Measurements from ENCODE around the gene NSMCE4A. TPM values are rescaled to one million over a fixed set of nuclear protein-coding genes. Genes with fewer than 3 reads are reported as not detected.
"Not testable (repeated sequence)": the region's sequence is repeated elsewhere in the genome, so short reads cannot be mapped to it uniquely, and the experiment has no call there.

NSMCE4A gene
- polyA plus RNA-seq, 3 donors: 78.4 to 82.1 (median 79.4) TPM

GRCh38 chr10:121990015-121990677, 15.1 kb upstream of the NSMCE4A start:
- DNase-seq (ENCODE audit: low read depth in 3 of 3, low spot score in 2 of 3): no peak

- no peak for DNase-seq (ENCODE audit: low read depth in 3 of 3, low spot score in 2 of 3)
Observed at GRCh38 chr10:121988361-121989324, 13.6 kb upstream of the NSMCE4A start, which contains the start of gene TACC2. TSS of gene TACC2 (plus strand) at chr10:121989163. CDS start at chr10:122021982, 32,819 bp downstream.

- DNase-seq (ENCODE audit: low read depth in 3 of 3, low spot score in 2 of 3): no peak
Observed at GRCh38 chr10:121984463-121984862, 9.4 kb upstream of the NSMCE4A start.

- DNase-seq (ENCODE audit: low read depth in 3 of 3, low spot score in 2 of 3): no peak
Observed at GRCh38 chr10:121983852-121984251, 8.8 kb upstream of the NSMCE4A start.

GRCh38 chr10:121981346-121981745, 6.3 kb upstream of the NSMCE4A start:
- DNase-seq (ENCODE audit: low read depth in 3 of 3, low spot score in 2 of 3): no peak

- DNase-seq (ENCODE audit: low read depth in 3 of 3, low spot score in 2 of 3): no peak
Observed at GRCh38 chr10:121978511-121978910, 3.5 kb upstream of the NSMCE4A start.

- DNase-seq (ENCODE audit: low read depth in 3 of 3, low spot score in 2 of 3): no peak
Observed at GRCh38 chr10:121976607-121977006, 1.6 kb upstream of the NSMCE4A start.

- DNase-seq (ENCODE audit: low read depth in 3 of 3, low spot score in 2 of 3): no peak
Observed at GRCh38 chr10:121975295-121976086, 474 bp upstream of the NSMCE4A start.

- no peak for DNase-seq (ENCODE audit: low read depth in 3 of 3, low spot score in 2 of 3)
Observed at GRCh38 chr10:121974019-121974534, 940 bp downstream of the NSMCE4A start.

- DNase-seq (ENCODE audit: low read depth in 3 of 3, low spot score in 2 of 3): not testable (repeated sequence)
Observed at GRCh38 chr10:121969086-121969485, 5.9 kb downstream of the NSMCE4A start.

- no peak for DNase-seq (ENCODE audit: low read depth in 3 of 3, low spot score in 2 of 3)
Observed at GRCh38 chr10:121965996-121966395, 9.0 kb downstream of the NSMCE4A start.

GRCh38 chr10:121961456-121961855, 13.6 kb downstream of the NSMCE4A start:
- DNase-seq (ENCODE audit: low read depth in 3 of 3, low spot score in 2 of 3): no peak

GRCh38 chr10:121959671-121960070, 15.3 kb downstream of the NSMCE4A start:
- DNase-seq (ENCODE audit: low read depth in 3 of 3, low spot score in 2 of 3): no peak

GRCh38 chr10:121956111-121957061, 18.6 kb downstream of the NSMCE4A start:
- DNase-seq (ENCODE audit: low read depth in 3 of 3, low spot score in 2 of 3): peak in 1 of 3 donors; percentile 51

GRCh38 chr10:121952226-121952625, 22.8 kb downstream of the NSMCE4A start:
- DNase-seq (ENCODE audit: low read depth in 3 of 3, low spot score in 2 of 3): no peak

- no peak for DNase-seq (ENCODE audit: low read depth in 3 of 3, low spot score in 2 of 3)
Observed at GRCh38 chr10:121949451-121949850, 25.6 kb downstream of the NSMCE4A start.

- DNase-seq (ENCODE audit: low read depth in 3 of 3, low spot score in 2 of 3): no peak
Observed at GRCh38 chr10:121949049-121949448, 26.0 kb downstream of the NSMCE4A start.

GRCh38 chr10:121947343-121948330, 27.4 kb downstream of the NSMCE4A start:
- no peak for DNase-seq (ENCODE audit: low read depth in 3 of 3, low spot score in 2 of 3)

Measured in right renal cortex interstitium (tissue), 3 donors.